K562 (cell line): ENCODE data around the gene ZNF562. TPM values are rescaled to one million over a fixed set of nuclear protein-coding genes. Genes with fewer than 3 reads are reported as not detected.

ENCODE experiments used
- EGR1 ChIP-seq: fragments of 450-650 bp; conservative IDR thresholded peaks from 2 replicates; pipeline ENCODE4 v1.6.1; 2017; ENCODE audit warnings: mild to moderate bottlenecking
- HDAC2 ChIP-seq: fragments of 450-650 bp; IDR thresholded peaks from 2 replicates; pipeline ENCODE4 v1.6.1; 2016; ENCODE audit warnings: mild to moderate bottlenecking
- KAT7 ChIP-seq: sonication (generic); formaldehyde crosslinking; IDR thresholded peaks from 2 replicates; pipeline ENCODE4 v1.8.0; 2022; ENCODE audit warnings: missing genetic modification reagents, mild to moderate bottlenecking, borderline replicate concordance
- L3MBTL2 ChIP-seq: fragments of 450-650 bp; IDR thresholded peaks from 2 replicates; pipeline ENCODE4 v1.6.1; 2016; ENCODE audit warnings: mild to moderate bottlenecking, moderate library complexity
- NFE2L1 ChIP-seq: fragments of 450-650 bp; IDR thresholded peaks from 2 replicates; pipeline ENCODE4 v1.6.1; 2016; ENCODE audit warnings: missing genetic modification characterization, low read depth, mild to moderate bottlenecking, missing compliant biosample characterization, moderate library complexity, borderline replicate concordance
- NONO ChIP-seq, 2 experiments: fragments of 200-400 bp in 1 of 2; fragments of 450-650 bp in 1 of 2; formaldehyde crosslinking in 1 of 2; IDR thresholded peaks; 2 replicates each; pipeline ENCODE4 v1.6.1; 2017; ENCODE audit warnings: low read depth in 2 of 2, mild to moderate bottlenecking in 2 of 2, moderate library complexity in 2 of 2, low read length in 1 of 2
- NR4A1 ChIP-seq, 2 experiments: fragments of 250-450 bp in 1 of 2; fragments of 450-650 bp in 1 of 2; sonication (Bioruptor Pico) in 1 of 2; IDR thresholded peaks; 2 replicates each; pipeline versions ENCODE4 v1.4.0 to v1.6.1; 2016 to 2020; ENCODE audit warnings: mild to moderate bottlenecking in 2 of 2, missing compliant biosample characterization in 1 of 2, missing genetic modification characterization in 1 of 2, moderate library complexity in 1 of 2
- POLR2B ChIP-seq: fragments of 450-650 bp; IDR thresholded peaks from 2 replicates; pipeline ENCODE4 v1.6.1; 2018; ENCODE audit warnings: low read depth; ENCODE audit not compliant: partially characterized antibody
- RUNX1 ChIP-seq: sonication (generic); IDR thresholded peaks from 2 replicates; pipeline ENCODE4 v1.6.1; 2016; ENCODE audit warnings: antibody characterized with exemption, low read depth
- SIRT6 ChIP-seq: IDR thresholded peaks from one replicate; pipeline ENCODE4 v1.6.1; 2012; ENCODE audit warnings: low read depth, mild to moderate bottlenecking, control low read depth, inconsistent platforms, low read length, moderate library complexity
- SRF ChIP-seq, 2 experiments: fragments of 250-450, 450-650 bp in 1 of 2; sonication (Bioruptor Pico) in 1 of 2; sonication (generic) in 1 of 2; formaldehyde crosslinking; IDR thresholded peaks; 2 replicates each; pipeline versions ENCODE4 v1.5.0 to v1.5.1; 2020 to 2022; ENCODE audit warnings: mild to moderate bottlenecking in 1 of 2, missing genetic modification reagents in 1 of 2
- ZNF140 ChIP-seq: fragments of 250-450 bp; sonication (Bioruptor Pico); IDR thresholded peaks from 2 replicates; pipeline ENCODE4 v1.8.0; 2021; ENCODE audit warnings: moderate library complexity, mild to moderate bottlenecking, inconsistent platforms
- ZNF263 ChIP-seq: sonication (generic); formaldehyde crosslinking; IDR thresholded peaks from 2 replicates; pipeline ENCODE4 v1.8.0; 2022; ENCODE audit warnings: mild to moderate bottlenecking, missing genetic modification reagents, borderline replicate concordance
- ZNF668 ChIP-seq: fragments of 250-450 bp; sonication (Bioruptor Pico); IDR thresholded peaks from 2 replicates; pipeline ENCODE4 v1.8.0; 2022; ENCODE audit warnings: mild to moderate bottlenecking, inconsistent platforms
- polyA plus RNA-seq, 8 experiments: library from polyadenylated mRNA; depleted of rRNA in 4 of 8; stranded (reverse) in 5 of 8; unstranded in 3 of 8; fragments of >200 nt; fragmentation: Nextera tagmentation in 2 of 8; fragmentation: Illumina TruSeq in 1 of 8; extraction: Ambion mirVana in 2 of 8; extraction: Trizol in 1 of 8; gene quantifications; 2 replicates each; pipeline versions ENCODE4 v1.2.1 to v1.2.3, GENCODE V29; 2011 to 2014; ENCODE audit warnings: inconsistent platforms in 1 of 8, missing spikeins in 1 of 8
- total RNA-seq, 7 experiments: library from RNA; depleted of rRNA in 6 of 7; stranded (reverse); fragments of >200 nt in 6 of 7; fragmentation: Illumina TruSeq in 2 of 7; extraction: Trizol in 2 of 7; gene quantifications; 2 replicates each; pipeline versions ENCODE4 v1.2.1 to v1.2.3, GENCODE V29; 2011 to 2021; ENCODE audit warnings: low replicate concordance in 1 of 7
- TF ChIP-seq, protein P1 (sequence below): fragments of 250-450 bp; sonication (Bioruptor Pico); IDR thresholded peaks from 2 replicates; pipeline ENCODE4 v1.5.0; 2020; ENCODE audit warnings: mild to moderate bottlenecking, borderline replicate concordance
- TF ChIP-seq, protein P2 (sequence below): fragments of 250-450 bp; sonication (Bioruptor Pico); IDR thresholded peaks from 2 replicates; pipeline ENCODE4 v1.4.0; 2020
- TF ChIP-seq, protein P3 (sequence below): sonication (generic); formaldehyde crosslinking; IDR thresholded peaks from 2 replicates; pipeline ENCODE4 v1.8.0; 2022; ENCODE audit warnings: mild to moderate bottlenecking, missing genetic modification reagents
- TF ChIP-seq, protein P4 (sequence below): IDR thresholded peaks from 2 replicates; pipeline ENCODE4 v1.6.1; 2014; ENCODE audit warnings: antibody characterized with exemption

ZNF562 gene
- total and polyA plus RNA-seq, 9 of the 15 experiments (the other 6 are each of a cell fraction or from before 2014, with no cell fraction given), result 11.8 to 46.9 (median 20.8) TPM

DNA sequence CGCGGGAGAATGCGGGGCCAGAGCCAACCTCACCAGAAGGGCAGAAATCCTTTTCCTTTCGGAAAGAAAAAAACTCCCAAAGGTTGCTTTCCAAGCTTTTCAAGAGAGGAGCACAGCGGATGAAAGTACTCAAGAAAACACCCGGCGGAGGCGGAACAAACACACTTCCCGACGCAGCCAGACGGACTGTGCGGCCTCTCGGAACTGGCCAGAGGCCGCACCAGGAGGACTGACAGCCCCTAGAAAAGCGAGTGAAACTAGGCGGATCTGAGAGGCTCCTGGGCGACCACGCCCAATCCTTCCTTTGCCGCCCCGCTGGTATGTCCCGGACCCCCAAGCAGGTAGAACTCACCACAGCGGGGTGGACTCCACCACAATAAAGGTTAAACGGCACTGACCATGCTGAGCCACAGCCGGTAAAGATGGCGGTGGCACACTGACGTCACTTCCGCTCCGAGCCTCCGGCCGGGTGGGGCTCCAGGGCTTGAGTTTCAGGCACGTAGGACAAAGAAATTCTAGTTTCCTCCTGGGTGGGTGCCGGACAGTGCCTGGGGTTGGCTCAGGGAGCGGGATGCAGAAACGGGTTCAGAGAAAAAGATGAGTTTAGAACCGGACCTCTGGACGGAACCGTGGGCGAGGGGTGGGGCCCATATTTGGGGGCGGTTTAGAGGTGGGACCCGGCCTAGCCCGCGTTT, at the start of gene ZNF562 (continued):
- TF ChIP-seq, protein P1, sequence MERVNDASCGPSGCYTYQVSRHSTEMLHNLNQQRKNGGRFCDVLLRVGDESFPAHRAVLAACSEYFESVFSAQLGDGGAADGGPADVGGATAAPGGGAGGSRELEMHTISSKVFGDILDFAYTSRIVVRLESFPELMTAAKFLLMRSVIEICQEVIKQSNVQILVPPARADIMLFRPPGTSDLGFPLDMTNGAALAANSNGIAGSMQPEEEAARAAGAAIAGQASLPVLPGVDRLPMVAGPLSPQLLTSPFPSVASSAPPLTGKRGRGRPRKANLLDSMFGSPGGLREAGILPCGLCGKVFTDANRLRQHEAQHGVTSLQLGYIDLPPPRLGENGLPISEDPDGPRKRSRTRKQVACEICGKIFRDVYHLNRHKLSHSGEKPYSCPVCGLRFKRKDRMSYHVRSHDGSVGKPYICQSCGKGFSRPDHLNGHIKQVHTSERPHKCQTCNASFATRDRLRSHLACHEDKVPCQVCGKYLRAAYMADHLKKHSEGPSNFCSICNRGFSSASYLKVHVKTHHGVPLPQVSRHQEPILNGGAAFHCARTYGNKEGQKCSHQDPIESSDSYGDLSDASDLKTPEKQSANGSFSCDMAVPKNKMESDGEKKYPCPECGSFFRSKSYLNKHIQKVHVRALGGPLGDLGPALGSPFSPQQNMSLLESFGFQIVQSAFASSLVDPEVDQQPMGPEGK (CRISPR knock-in tag), result no peak
- TF ChIP-seq HDAC2 (0 out of 2 replicates have a peak, but pooled peaks have one; percentile 36), NR4A1 (CRISPR knock-in tag; IDR thresholded peaks at IDR 0.05) (no peak), NR4A1 (tag; IDR thresholded peaks at IDR 0.05) (no peak; the same call in none of the 2 replicates), EGR1 (peak; percentile 76), SIRT6 (no peak), ZNF140 (CRISPR knock-in tag) (no peak), ZNF668 (CRISPR knock-in tag) (no peak), ZNF263 (0 out of 2 replicates have a peak, but pooled peaks have one; percentile 14), RUNX1 (no peak), NONO (IDR thresholded peaks at IDR 0.05; ENCODE audit: low read depth in 2 of 2, low read length in 1 of 2) (no peak), POLR2B (peak; percentile 68), KAT7 (CRISPR knock-in tag) (no peak), L3MBTL2 (peak; percentile 58; the same call in 1 of the 2 replicates), SRF (CRISPR knock-in tag; IDR thresholded peaks at IDR 0.05) (peak in 1 of 2 experiments; percentile 81; a peak in 1 of 4 replicates), NFE2L1 (tag) (no peak)
- TF ChIP-seq, protein P2, sequence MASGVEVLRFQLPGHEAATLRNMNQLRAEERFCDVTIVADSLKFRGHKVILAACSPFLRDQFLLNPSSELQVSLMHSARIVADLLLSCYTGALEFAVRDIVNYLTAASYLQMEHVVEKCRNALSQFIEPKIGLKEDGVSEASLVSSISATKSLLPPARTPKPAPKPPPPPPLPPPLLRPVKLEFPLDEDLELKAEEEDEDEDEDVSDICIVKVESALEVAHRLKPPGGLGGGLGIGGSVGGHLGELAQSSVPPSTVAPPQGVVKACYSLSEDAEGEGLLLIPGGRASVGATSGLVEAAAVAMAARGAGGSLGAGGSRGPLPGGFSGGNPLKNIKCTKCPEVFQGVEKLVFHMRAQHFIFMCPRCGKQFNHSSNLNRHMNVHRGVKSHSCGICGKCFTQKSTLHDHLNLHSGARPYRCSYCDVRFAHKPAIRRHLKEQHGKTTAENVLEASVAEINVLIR (CRISPR knock-in tag), result peak; percentile 92
- TF ChIP-seq, protein P3, sequence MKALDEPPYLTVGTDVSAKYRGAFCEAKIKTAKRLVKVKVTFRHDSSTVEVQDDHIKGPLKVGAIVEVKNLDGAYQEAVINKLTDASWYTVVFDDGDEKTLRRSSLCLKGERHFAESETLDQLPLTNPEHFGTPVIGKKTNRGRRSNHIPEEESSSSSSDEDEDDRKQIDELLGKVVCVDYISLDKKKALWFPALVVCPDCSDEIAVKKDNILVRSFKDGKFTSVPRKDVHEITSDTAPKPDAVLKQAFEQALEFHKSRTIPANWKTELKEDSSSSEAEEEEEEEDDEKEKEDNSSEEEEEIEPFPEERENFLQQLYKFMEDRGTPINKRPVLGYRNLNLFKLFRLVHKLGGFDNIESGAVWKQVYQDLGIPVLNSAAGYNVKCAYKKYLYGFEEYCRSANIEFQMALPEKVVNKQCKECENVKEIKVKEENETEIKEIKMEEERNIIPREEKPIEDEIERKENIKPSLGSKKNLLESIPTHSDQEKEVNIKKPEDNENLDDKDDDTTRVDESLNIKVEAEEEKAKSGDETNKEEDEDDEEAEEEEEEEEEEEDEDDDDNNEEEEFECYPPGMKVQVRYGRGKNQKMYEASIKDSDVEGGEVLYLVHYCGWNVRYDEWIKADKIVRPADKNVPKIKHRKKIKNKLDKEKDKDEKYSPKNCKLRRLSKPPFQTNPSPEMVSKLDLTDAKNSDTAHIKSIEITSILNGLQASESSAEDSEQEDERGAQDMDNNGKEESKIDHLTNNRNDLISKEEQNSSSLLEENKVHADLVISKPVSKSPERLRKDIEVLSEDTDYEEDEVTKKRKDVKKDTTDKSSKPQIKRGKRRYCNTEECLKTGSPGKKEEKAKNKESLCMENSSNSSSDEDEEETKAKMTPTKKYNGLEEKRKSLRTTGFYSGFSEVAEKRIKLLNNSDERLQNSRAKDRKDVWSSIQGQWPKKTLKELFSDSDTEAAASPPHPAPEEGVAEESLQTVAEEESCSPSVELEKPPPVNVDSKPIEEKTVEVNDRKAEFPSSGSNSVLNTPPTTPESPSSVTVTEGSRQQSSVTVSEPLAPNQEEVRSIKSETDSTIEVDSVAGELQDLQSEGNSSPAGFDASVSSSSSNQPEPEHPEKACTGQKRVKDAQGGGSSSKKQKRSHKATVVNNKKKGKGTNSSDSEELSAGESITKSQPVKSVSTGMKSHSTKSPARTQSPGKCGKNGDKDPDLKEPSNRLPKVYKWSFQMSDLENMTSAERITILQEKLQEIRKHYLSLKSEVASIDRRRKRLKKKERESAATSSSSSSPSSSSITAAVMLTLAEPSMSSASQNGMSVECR (CRISPR knock-in tag), result peak; percentile 82; the same call in 1 of the 2 replicates
- TF ChIP-seq, protein P4, sequence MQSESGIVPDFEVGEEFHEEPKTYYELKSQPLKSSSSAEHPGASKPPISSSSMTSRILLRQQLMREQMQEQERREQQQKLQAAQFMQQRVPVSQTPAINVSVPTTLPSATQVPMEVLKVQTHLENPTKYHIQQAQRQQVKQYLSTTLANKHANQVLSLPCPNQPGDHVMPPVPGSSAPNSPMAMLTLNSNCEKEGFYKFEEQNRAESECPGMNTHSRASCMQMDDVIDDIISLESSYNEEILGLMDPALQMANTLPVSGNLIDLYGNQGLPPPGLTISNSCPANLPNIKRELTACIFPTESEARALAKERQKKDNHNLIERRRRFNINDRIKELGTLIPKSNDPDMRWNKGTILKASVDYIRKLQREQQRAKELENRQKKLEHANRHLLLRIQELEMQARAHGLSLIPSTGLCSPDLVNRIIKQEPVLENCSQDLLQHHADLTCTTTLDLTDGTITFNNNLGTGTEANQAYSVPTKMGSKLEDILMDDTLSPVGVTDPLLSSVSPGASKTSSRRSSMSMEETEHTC, result no peak
